NT2/D1 (cell line): ENCODE measurements around the gene SEM1.

Experiments
- DNase-seq: peaks from one replicate; pipeline ENCODE4 v3.0.0-alpha.2; 2011; ENCODE audit warnings: low read depth, low spot score
- H3K27me3 ChIP-seq: 2 replicates; pipeline ENCODE4 v1.6.0; 2011; ENCODE audit warnings: mild to moderate bottlenecking; ENCODE audit not compliant: insufficient read length, insufficient read depth
- H3K36me3 ChIP-seq: 2 replicates; pipeline ENCODE4 v1.6.1; 2011; ENCODE audit warnings: mild to moderate bottlenecking, low read length, mixed read lengths; ENCODE audit not compliant: insufficient read depth, insufficient read length
- H3K4me1 ChIP-seq: 2 replicates; pipeline ENCODE4 v1.5.1; 2011; ENCODE audit not compliant: insufficient read depth, insufficient read length
- H3K4me3 ChIP-seq: 2 replicates; pipeline ENCODE4 v1.5.1; 2011; ENCODE audit warnings: low read depth; ENCODE audit not compliant: insufficient read length
- H3K9ac ChIP-seq: 2 replicates; pipeline ENCODE4 v1.6.0; 2011; ENCODE audit warnings: low read depth; ENCODE audit not compliant: insufficient read length
- H3K9me3 ChIP-seq: 2 replicates; pipeline ENCODE4 v1.5.1; 2011; ENCODE audit warnings: mild to moderate bottlenecking, low read length; ENCODE audit not compliant: insufficient read depth
- SUZ12 ChIP-seq: IDR thresholded peaks from 2 replicates; pipeline ENCODE4 v1.6.1; 2011; ENCODE audit not compliant: insufficient read length, insufficient read depth; ENCODE audit errors: extremely low read depth
- YY1 ChIP-seq: IDR thresholded peaks from 2 replicates; pipeline ENCODE4 v1.6.1; 2011; ENCODE audit not compliant: insufficient read length, insufficient read depth
- ZNF274 ChIP-seq: IDR thresholded peaks from 2 replicates; pipeline ENCODE4 v1.6.1; 2011; ENCODE audit warnings: mild to moderate bottlenecking, low read depth, low read length

The SEM1 gene

DNA sequence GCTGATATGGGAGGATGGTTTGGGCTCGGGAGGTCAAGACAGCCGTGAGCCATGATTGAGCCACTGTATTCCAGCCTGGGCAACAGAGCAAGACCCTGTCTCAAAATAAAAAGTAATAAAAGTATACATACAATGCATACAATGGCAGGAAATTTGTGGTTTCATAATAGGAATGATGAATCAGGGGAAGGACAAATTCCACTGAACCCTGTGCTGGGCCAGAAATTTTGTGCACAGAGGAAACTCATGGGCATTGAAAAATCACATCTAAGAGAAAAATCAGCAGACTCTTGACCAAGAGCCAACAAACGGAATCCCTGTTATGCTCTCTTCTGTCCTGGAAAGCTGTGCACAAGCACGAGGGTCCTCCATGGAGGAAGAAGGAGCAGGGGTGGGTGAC is 35.1 kb downstream of the SEM1 start:
- no peak for DNase-seq
- H3K36me3 ChIP-seq, result peaks cover 13% of the 10 kb centered on the region
- H3K4me3 ChIP-seq, result no peak overlapping the region
- H3K27me3 ChIP-seq, result no peaks in the 10 kb centered on the region
- no peaks in the 10 kb centered on the region for H3K4me1 ChIP-seq
- H3K9me3 ChIP-seq, result no peaks in the 10 kb centered on the region
- H3K9ac ChIP-seq, result no peak overlapping the region
- no peak for TF ChIP-seq YY1
- TF ChIP-seq SUZ12, result no peak
- no peak for TF ChIP-seq ZNF274

DNA sequence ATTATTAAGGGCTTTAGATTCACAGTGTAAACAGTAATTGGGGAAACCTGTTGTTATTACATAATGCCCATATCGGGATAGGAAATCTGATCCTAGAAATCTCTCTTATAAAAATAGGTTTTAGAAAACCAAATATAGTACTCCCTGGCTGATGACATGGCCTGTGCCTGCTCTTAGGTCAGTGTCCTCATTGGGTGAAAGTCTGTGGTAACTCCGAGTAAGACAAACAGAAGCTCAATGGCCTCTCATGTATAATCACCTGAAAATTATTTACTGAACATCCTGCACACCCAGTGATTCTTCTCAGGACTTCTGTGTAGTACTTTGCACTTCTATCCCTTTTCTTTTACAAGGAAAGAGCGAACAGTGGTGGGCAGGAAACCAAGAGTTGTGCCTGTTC is 37.8 kb downstream of the SEM1 start:
- H3K4me3 ChIP-seq, result no peak overlapping the region
- H3K9me3 ChIP-seq, result no peaks in the 10 kb centered on the region
- no peak for DNase-seq
- H3K36me3 ChIP-seq, result peaks cover 13% of the 10 kb centered on the region
- TF ChIP-seq ZNF274, result no peak
- no peak for TF ChIP-seq SUZ12
- TF ChIP-seq YY1, result no peak
- no peaks in the 10 kb centered on the region for H3K4me1 ChIP-seq
- H3K9ac ChIP-seq, result no peak overlapping the region
- H3K27me3 ChIP-seq, result no peaks in the 10 kb centered on the region

DNA sequence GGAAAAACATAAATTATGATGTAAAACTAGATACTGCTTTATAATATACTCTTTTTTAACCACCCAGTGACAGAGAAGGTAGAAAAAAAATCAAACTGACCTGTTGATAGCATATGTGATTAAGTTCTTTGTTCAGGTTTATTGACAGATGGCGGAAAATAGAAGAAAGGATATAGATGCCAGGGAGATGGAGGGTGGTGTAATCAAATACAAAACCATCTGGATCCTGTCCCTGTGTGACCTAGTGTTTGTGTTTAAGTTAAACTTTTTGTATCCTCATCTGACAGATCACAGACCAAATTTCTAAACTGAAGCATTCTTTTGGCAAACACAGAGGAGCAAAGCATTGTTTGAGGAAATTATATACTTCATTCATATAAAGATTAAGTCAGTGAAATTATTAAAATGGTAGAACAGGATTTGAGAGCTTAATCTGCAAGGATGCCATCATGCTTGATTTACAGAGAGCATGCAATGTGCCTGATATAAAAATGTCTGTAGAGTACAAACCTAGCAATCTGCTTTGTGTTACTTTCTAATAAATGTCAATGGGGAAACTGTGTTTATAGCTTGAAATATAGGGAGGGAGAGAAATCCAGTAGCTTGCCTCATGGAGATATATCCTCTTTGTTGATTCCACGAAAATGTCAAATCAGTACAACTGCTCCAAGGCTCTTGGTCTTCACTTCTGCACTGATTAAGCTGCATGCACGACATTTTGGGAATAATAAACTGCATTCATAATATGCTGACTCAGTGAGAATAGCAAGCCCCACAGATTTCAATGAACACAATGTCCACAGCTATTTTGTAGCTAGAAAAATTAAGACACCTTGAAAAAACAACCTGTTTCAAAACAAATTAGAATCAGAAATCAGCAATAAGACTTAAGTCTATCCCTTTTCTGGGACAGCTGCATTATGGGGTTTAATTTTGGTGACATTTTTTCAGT is 39.0 kb downstream of the SEM1 start:
- TF ChIP-seq SUZ12 (no peak), ZNF274 (no peak), YY1 (no peak)
- no peak for DNase-seq

DNA sequence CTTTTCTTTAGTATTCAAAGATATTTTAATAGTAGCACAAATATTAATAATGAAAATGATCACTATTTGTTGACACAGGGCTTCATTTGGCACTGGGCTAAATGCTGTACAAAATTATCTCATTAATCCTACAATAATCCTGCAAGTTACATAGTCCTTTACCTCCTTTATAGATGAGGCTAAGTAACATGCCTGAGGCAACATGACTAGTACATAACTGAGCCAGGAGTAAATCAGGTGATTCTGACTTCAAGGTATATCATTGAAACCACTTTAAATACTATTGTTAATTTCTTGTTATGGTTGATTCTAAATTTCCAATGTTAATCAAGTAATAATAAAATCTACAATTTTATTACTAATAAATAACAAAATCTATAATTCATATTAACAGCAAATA is 39.8 kb downstream of the SEM1 start:
- no peak for DNase-seq
- Histone ChIP-seq H3K36me3 (peaks cover 17% of the 10 kb centered on the region), H3K9ac (no peak overlapping the region), H3K4me3 (no peak overlapping the region), H3K9me3 (no peaks in the 10 kb centered on the region), H3K27me3 (no peaks in the 10 kb centered on the region), H3K4me1 (no peaks in the 10 kb centered on the region)
- TF ChIP-seq SUZ12, result no peak
- TF ChIP-seq YY1, result no peak
- TF ChIP-seq ZNF274, result no peak

More for the DNA sequence above, 39.0 kb downstream of the SEM1 start:
- Histone ChIP-seq H3K36me3 (peaks cover 17% of the 10 kb centered on the region), H3K9me3 (no peaks in the 10 kb centered on the region), H3K27me3 (no peaks in the 10 kb centered on the region), H3K4me1 (no peaks in the 10 kb centered on the region), H3K9ac (no peak overlapping the region), H3K4me3 (no peak overlapping the region)

DNA sequence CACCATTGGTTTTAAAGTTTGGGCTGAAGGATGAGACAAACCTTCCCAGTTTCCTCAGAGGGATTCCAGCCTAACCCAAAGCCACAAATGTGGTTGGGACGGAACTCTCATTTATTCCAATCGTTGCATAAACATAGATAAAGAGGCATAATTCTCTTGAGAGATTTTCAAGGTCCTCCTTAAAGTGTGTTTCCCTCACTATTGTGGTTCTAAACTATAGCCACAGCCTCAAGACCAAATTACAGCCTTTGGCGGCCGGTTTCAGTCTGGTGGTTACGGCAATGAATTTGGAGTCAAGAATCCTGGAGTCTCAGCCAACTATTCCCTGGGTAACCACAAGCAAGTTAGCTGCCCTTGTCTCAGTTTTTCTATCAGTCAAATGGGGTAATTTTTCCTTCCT is 42.6 kb downstream of the SEM1 start:
- Histone ChIP-seq H3K27me3 (no peaks in the 10 kb centered on the region), H3K9me3 (no peaks in the 10 kb centered on the region), H3K4me1 (no peaks in the 10 kb centered on the region), H3K4me3 (no peak overlapping the region), H3K36me3 (peaks cover 5% of the 10 kb centered on the region), H3K9ac (no peak overlapping the region)
- TF ChIP-seq ZNF274, result no peak
- DNase-seq, result no peak

DNA sequence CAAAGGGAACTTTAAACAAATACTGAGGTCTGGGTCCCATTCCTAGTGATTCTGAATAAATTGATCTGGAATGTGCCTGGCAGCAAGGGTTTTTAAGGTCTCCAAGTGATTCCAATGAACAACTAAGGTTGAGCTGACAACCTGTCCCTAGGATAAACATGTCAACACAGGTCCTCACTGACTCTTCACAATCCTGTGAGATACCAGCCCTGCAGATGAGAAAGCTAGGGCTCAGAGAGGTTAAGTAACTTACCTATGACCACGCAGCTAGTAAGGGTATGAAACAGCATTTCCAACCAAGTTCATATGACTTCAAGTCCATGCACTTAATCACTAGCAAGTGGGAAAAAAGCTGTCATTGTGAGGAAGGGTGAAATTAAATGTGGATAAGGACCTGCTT is 44.0 kb downstream of the SEM1 start:
- no peaks in the 10 kb centered on the region for H3K9me3 ChIP-seq
- TF ChIP-seq SUZ12 (no peak), YY1 (no peak), ZNF274 (no peak)
- H3K4me1 ChIP-seq, result no peaks in the 10 kb centered on the region
- no peak overlapping the region for H3K9ac ChIP-seq
- H3K27me3 ChIP-seq, result no peaks in the 10 kb centered on the region
- DNase-seq, result no peak
- peaks cover 3% of the 10 kb centered on the region for H3K36me3 ChIP-seq
- H3K4me3 ChIP-seq, result no peak overlapping the region

DNA sequence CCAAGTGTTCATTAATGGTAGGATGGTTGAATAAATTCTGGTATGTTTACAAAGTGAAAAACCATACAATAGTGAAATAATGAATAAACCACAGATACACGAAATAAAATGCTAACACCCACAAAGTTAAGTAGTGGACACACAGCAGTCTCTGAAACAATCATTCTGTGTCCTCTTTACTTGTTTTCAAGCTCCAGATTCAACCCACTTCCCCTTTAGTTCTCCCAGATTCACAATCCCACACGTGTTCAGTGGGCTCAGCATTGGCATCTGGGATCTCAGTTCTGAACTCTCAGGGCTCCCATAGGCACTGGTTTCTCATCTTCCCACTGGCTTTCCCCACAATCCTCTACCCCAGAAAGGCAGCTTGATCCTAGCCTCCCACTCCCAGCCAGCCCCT is 44.9 kb downstream of the SEM1 start:
- Histone ChIP-seq H3K36me3 (peaks cover 3% of the 10 kb centered on the region), H3K9ac (no peak overlapping the region), H3K4me1 (no peaks in the 10 kb centered on the region), H3K9me3 (no peaks in the 10 kb centered on the region), H3K4me3 (no peak overlapping the region), H3K27me3 (no peaks in the 10 kb centered on the region)
- DNase-seq, result no peak
- TF ChIP-seq YY1, result no peak
- TF ChIP-seq SUZ12, result no peak
- TF ChIP-seq ZNF274, result no peak
